Endothelial cell of umbilical vein (primary cell): ENCODE results near the gene FPR1. TPM values are rescaled to one million over a fixed set of nuclear protein-coding genes. Genes with fewer than 3 reads are reported as not detected.

Source experiments
- BruUV-seq: library from RNA; stranded (reverse); fragments of 400-500 nt; replicated peaks from 2 replicates; lab custom pipeline; 2021; lab: Mats Ljungman, UMichigan
- CTCF ChIA-PET: fragments of 300-600, 350-600 bp; sonication (Branson Sonifier 250); formaldehyde crosslinking; loops from one replicate; lab custom pipeline; 2021; ENCODE audit warnings: antibody characterized with exemption, inconsistent platforms; lab: Charles Lee
- POLR2A ChIA-PET: fragments of 300-600, 350-600 bp; sonication (Branson Sonifier 250); formaldehyde crosslinking; loops from one replicate; lab custom pipeline; 2021; ENCODE audit warnings: antibody characterized with exemption, inconsistent platforms; lab: Charles Lee
- DNase-seq: peaks from one replicate; pipeline ENCODE4 v3.0.0-alpha.2; 2011; ENCODE audit warnings: low read depth, low spot score
- FAIRE-seq: peaks from 2 replicates; lab custom pipeline; 2011; peaks lifted over from hg19 to GRCh38; lab: Jason Lieb, UNC
- H2AFZ ChIP-seq: 2 replicates; pipeline ENCODE4 v1.6.0; 2012; ENCODE audit warnings: low read depth, low read length, control low read depth, inconsistent platforms
- H3K27ac ChIP-seq: 2 replicates; pipeline ENCODE4 v1.5.1; 2011; ENCODE audit warnings: low read depth, mild to moderate bottlenecking, control low read depth, low read length, moderate library complexity; ENCODE audit not compliant: insufficient read depth
- H3K27me3 ChIP-seq, 2 experiments: 2 replicates each; pipeline versions ENCODE4 v1.6.0 to v1.6.1; 2011; ENCODE audit warnings: low read length in 2 of 2, mixed read lengths in 1 of 2; ENCODE audit not compliant: control insufficient read depth in 2 of 2, insufficient read depth in 2 of 2
- H3K36me3 ChIP-seq, 2 experiments: 2 replicates in 1 of 2; 3 replicates in 1 of 2; pipeline ENCODE4 v1.5.1; 2011; ENCODE audit warnings: low read length in 2 of 2, mild to moderate bottlenecking in 1 of 2, moderate library complexity in 1 of 2; ENCODE audit not compliant: control insufficient read depth in 2 of 2, insufficient read depth in 2 of 2; ENCODE audit errors: extremely low read depth in 1 of 2
- H3K4me1 ChIP-seq: 3 replicates; pipeline ENCODE4 v1.5.1; 2011; ENCODE audit warnings: mild to moderate bottlenecking, low read length; ENCODE audit not compliant: control insufficient read depth, insufficient read depth; ENCODE audit errors: extremely low read depth
- H3K4me2 ChIP-seq: 2 replicates; pipeline ENCODE4 v1.6.1; 2011; ENCODE audit warnings: low read length, control low read depth, mixed read lengths; ENCODE audit not compliant: insufficient read depth
- H3K4me3 ChIP-seq, 3 experiments: fragments of 200-600 bp in 1 of 3; sonication (generic), shearing (Covaris generic) in 1 of 3; replicated peaks in 1 of 3; 2 replicates each; pipeline ENCODE4 v1.5.1; 2011 to 2016; ENCODE audit warnings: control low read depth in 3 of 3, low read length in 3 of 3, mild to moderate bottlenecking in 2 of 3, inconsistent platforms in 1 of 3, low read depth in 1 of 3, moderate library complexity in 1 of 3; ENCODE audit not compliant: insufficient read depth in 1 of 3
- H3K79me2 ChIP-seq: 2 replicates; pipeline ENCODE4 v1.6.0; 2012; ENCODE audit warnings: low read length, inconsistent platforms; ENCODE audit not compliant: control insufficient read depth, insufficient read depth
- H3K9ac ChIP-seq: replicated peaks from 2 replicates; pipeline ENCODE3; 2011; ENCODE audit warnings: low read length, control low read depth; ENCODE audit not compliant: insufficient read depth; ENCODE audit errors: extremely low read depth
- H3K9me1 ChIP-seq: replicated peaks from 3 replicates; pipeline ENCODE4 v1.6.0; 2011; ENCODE audit warnings: mild to moderate bottlenecking, low read length; ENCODE audit not compliant: control insufficient read depth, insufficient read depth; ENCODE audit errors: extremely low read depth
- H3K9me3 ChIP-seq: replicated peaks from 2 replicates; pipeline ENCODE4 v1.5.1; 2012; ENCODE audit warnings: low read length, inconsistent platforms; ENCODE audit not compliant: control insufficient read depth, insufficient read depth
- H4K20me1 ChIP-seq: replicated peaks from 2 replicates; pipeline ENCODE3; 2011; ENCODE audit warnings: mild to moderate bottlenecking, low read length; ENCODE audit not compliant: control insufficient read depth, insufficient read depth; ENCODE audit errors: extremely low read depth
- CTCF ChIP-seq, 2 donors: IDR thresholded peaks; 1 replicate in 1 of 2; 2 replicates in 1 of 2; pipeline ENCODE4 v1.5.1; 2011; ENCODE audit warnings: low read length in 2 of 2, mild to moderate bottlenecking in 2 of 2, moderate library complexity in 2 of 2, control low read depth in 1 of 2, inconsistent platforms in 1 of 2, low read depth in 1 of 2; ENCODE audit not compliant: insufficient read depth in 1 of 2; ENCODE audit errors: extremely low read depth in 1 of 2
- EZH2 ChIP-seq: IDR thresholded peaks from 2 replicates; pipeline ENCODE4 v1.6.1; 2012; ENCODE audit warnings: borderline replicate concordance, low read depth, mild to moderate bottlenecking, moderate library complexity, low read length, inconsistent platforms; ENCODE audit not compliant: severe bottlenecking
- FOS ChIP-seq: IDR thresholded peaks from 2 replicates; pipeline ENCODE4 v1.6.1; 2011; ENCODE audit warnings: mild to moderate bottlenecking, low read length, moderate library complexity, borderline replicate concordance; ENCODE audit not compliant: insufficient read depth
- GATA2 ChIP-seq: IDR thresholded peaks from 2 replicates; pipeline ENCODE4 v1.7.0; 2011; ENCODE audit warnings: low read depth, mild to moderate bottlenecking, moderate library complexity, mixed read lengths, low read length; ENCODE audit not compliant: insufficient read length, insufficient read depth
- JUN ChIP-seq: IDR thresholded peaks from 2 replicates; pipeline ENCODE4 v1.6.1; 2011; ENCODE audit warnings: borderline replicate concordance, low read depth; ENCODE audit not compliant: insufficient read length, insufficient read depth
- MAX ChIP-seq: IDR thresholded peaks from 2 replicates; pipeline ENCODE4 v1.6.1; 2011; ENCODE audit not compliant: insufficient read depth, insufficient read length
- MYC ChIP-seq: IDR thresholded peaks from one replicate; pipeline ENCODE4 v1.6.1; 2011; ENCODE audit warnings: mild to moderate bottlenecking, low read depth, low read length
- POLR2A ChIP-seq: IDR thresholded peaks from 2 replicates; pipeline ENCODE4 v1.6.1; 2012; ENCODE audit warnings: low read depth, mild to moderate bottlenecking, control low read depth, low read length
- POLR2AphosphoS5 ChIP-seq: IDR thresholded peaks from 2 replicates; pipeline ENCODE4 v1.6.1; 2012; ENCODE audit warnings: low read depth, mild to moderate bottlenecking, control low read depth, low read length, moderate library complexity; ENCODE audit not compliant: insufficient read depth
- dilution Hi-C: fragments of 300-500 bp; cut with MboI; formaldehyde crosslinking; loops from one replicate; pipeline ENCODE4 v1.15.0; 2019; ENCODE audit warnings: low sequenced_read_pairs; ENCODE audit not compliant: extremely low pct_ligation_motif_present
- intact Hi-C: fragments of 100-400 bp; cut with micrococcal nuclease; formaldehyde crosslinking; loops from one replicate; pipeline ENCODE4 v1.10.0; 2022
- polyA plus RNA-seq, 4 experiments: library from polyadenylated mRNA; depleted of rRNA in 3 of 4; stranded (reverse) in 3 of 4; unstranded in 1 of 4; fragments of >200 nt; gene quantifications; 2 replicates each; pipeline versions ENCODE4 v1.2.1 to v1.2.3, GENCODE V29; 2011 to 2012; ENCODE audit warnings: missing spikeins in 1 of 4
- total RNA-seq: library from RNA; stranded (reverse); gene quantifications from 2 replicates; pipeline ENCODE4 v1.2.3, GENCODE V29; 2021

The FPR1 gene
- total and polyA plus RNA-seq, 2 donors (not counting 3 experiments of a cell fraction or from before 2014, with no cell fraction given) = not detected

- H3K79me2 ChIP-seq = no peaks in the 10 kb centered on the region
- FAIRE-seq (no peak), DNase-seq (no peak)
- intact Hi-C loops (no loop called here), dilution Hi-C loops (no loop called here)
- H3K4me2 ChIP-seq = no peak within 1 kb of the TSS
- H4K20me1 ChIP-seq = no peaks in the 10 kb centered on the region
- H2AFZ ChIP-seq = no peak within 1 kb of the TSS
- H3K9ac ChIP-seq = no peak within 1 kb of the TSS
- no TSS peak for BruUV-seq
- POLR2A ChIA-PET = no interaction called here
- no peak for TF ChIP-seq POLR2A
- no peak for TF ChIP-seq CTCF (IDR thresholded peaks at IDR 0.05; ENCODE audit: extremely low read depth in 1 of 2, insufficient read depth in 1 of 2, low read depth in 1 of 2, low read length in 2 of 2)
- TF ChIP-seq POLR2AphosphoS5 = no peak
- TF ChIP-seq FOS = no peak
- TF ChIP-seq JUN = no peak
- no peak for TF ChIP-seq EZH2
- no peak for TF ChIP-seq MAX
- TF ChIP-seq GATA2 = no peak
- TF ChIP-seq MYC = no peak
- no peaks in the 10 kb centered on the region for H3K4me1 ChIP-seq
- no peak within 1 kb of the TSS for H3K27ac ChIP-seq
- no peaks in the 10 kb centered on the region for H3K36me3 ChIP-seq
- H3K9me1 ChIP-seq = no peaks in the 10 kb centered on the region
- CTCF ChIA-PET = no interaction called here
- H3K27me3 ChIP-seq = no peaks in the 10 kb centered on the region
- no peaks in the 10 kb centered on the region for H3K9me3 ChIP-seq
- no peak within 1 kb of the TSS for H3K4me3 ChIP-seq
Measured at GRCh38 chr19:51794885-51795490, 43.3 kb upstream of the FPR1 start, which contains the start of gene FPR3. Gene FPR3 (plus strand): TSS chr19:51795157. CDS start chr19:51823749, 28,592 bp downstream.
